Keratinocyte (primary cell): ENCODE data around the gene ABTB1. TPM values are rescaled to one million over a fixed set of nuclear protein-coding genes. Genes with fewer than 3 reads are reported as not detected.

Experiments used
- DNase-seq: peaks from one replicate; pipeline ENCODE4 v3.0.0-alpha.2; 2011; ENCODE audit warnings: low read depth, missing footprints, low spot score
- FAIRE-seq: peaks from 2 replicates; lab custom pipeline; 2011; peaks lifted over from hg19 to GRCh38; lab: Jason Lieb, UNC
- H2AFZ ChIP-seq: 2 replicates; pipeline ENCODE4 v1.6.0; 2012; ENCODE audit warnings: low read length, control low read depth, inconsistent platforms; ENCODE audit not compliant: control insufficient read depth
- H3K27ac ChIP-seq: 2 replicates; pipeline ENCODE4 v1.5.1; 2011; ENCODE audit warnings: low read length; ENCODE audit not compliant: control insufficient read depth, insufficient read depth
- H3K27me3 ChIP-seq: 3 replicates; pipeline ENCODE4 v1.6.0; 2011; ENCODE audit warnings: low read length; ENCODE audit not compliant: control insufficient read depth, insufficient read depth; ENCODE audit errors: extremely low read depth
- H3K36me3 ChIP-seq, 2 experiments: 2 replicates in 1 of 2; 3 replicates in 1 of 2; pipeline ENCODE4 v1.5.1; 2011; ENCODE audit warnings: low read length in 2 of 2, mild to moderate bottlenecking in 1 of 2; ENCODE audit not compliant: control insufficient read depth in 2 of 2, insufficient read depth in 2 of 2; ENCODE audit errors: extremely low read depth in 1 of 2
- H3K4me1 ChIP-seq: 3 replicates; pipeline ENCODE4 v1.5.1; 2011; ENCODE audit warnings: low read length; ENCODE audit not compliant: control insufficient read depth, insufficient read depth; ENCODE audit errors: extremely low read depth
- H3K4me2 ChIP-seq: 3 replicates; pipeline ENCODE4 v1.6.0; 2011; ENCODE audit warnings: low read depth, low read length; ENCODE audit not compliant: control insufficient read depth, insufficient read depth; ENCODE audit errors: extremely low read depth
- H3K4me3 ChIP-seq, 3 experiments: fragments of 200-600 bp in 1 of 3; sonication (generic) in 1 of 3; 2 replicates in 2 of 3; 3 replicates in 1 of 3; pipeline ENCODE4 v1.5.1; 2011 to 2016; ENCODE audit warnings: low read length in 3 of 3, mild to moderate bottlenecking in 3 of 3, control low read depth in 2 of 3, inconsistent platforms in 1 of 3, low read depth in 1 of 3, mixed read lengths in 1 of 3, mixed run types in 1 of 3, moderate library complexity in 1 of 3; ENCODE audit not compliant: control insufficient read depth in 2 of 3, insufficient read depth in 2 of 3; ENCODE audit errors: extremely low read depth in 1 of 3
- H3K79me2 ChIP-seq: 2 replicates; pipeline ENCODE4 v1.6.0; 2012; ENCODE audit warnings: low read length; ENCODE audit not compliant: control insufficient read depth, insufficient read depth
- H3K9ac ChIP-seq: 3 replicates; pipeline ENCODE4 v1.6.0; 2011; ENCODE audit warnings: low read length; ENCODE audit not compliant: control insufficient read depth, insufficient read depth; ENCODE audit errors: extremely low read depth
- H3K9me1 ChIP-seq: 3 replicates; pipeline ENCODE4 v1.6.0; 2011; ENCODE audit warnings: low read length; ENCODE audit not compliant: control insufficient read depth, insufficient read depth; ENCODE audit errors: extremely low read depth
- H3K9me3 ChIP-seq: 2 replicates; pipeline ENCODE4 v1.5.1; 2012; ENCODE audit warnings: low read depth, low read length; ENCODE audit not compliant: control insufficient read depth
- H4K20me1 ChIP-seq: 3 replicates; pipeline ENCODE4 v1.6.0; 2011; ENCODE audit warnings: low read length; ENCODE audit not compliant: control insufficient read depth, insufficient read depth; ENCODE audit errors: extremely low read depth
- CTCF ChIP-seq, 3 experiments: IDR thresholded peaks in 1 of 3; conservative IDR thresholded peaks in 1 of 3; optimal IDR thresholded peaks in 1 of 3; 2 replicates in 2 of 3; 3 replicates in 1 of 3; pipeline versions ENCODE3 to v1.5.1; 2011; ENCODE audit warnings: low read length in 3 of 3, mild to moderate bottlenecking in 3 of 3, moderate library complexity in 2 of 3, control low read depth in 1 of 3, inconsistent platforms in 1 of 3; ENCODE audit not compliant: insufficient read depth in 2 of 3; ENCODE audit errors: extremely low read depth in 1 of 3
- EZH2 ChIP-seq: IDR thresholded peaks from one replicate; pipeline ENCODE4 v1.6.1; 2012; ENCODE audit warnings: inconsistent platforms, mild to moderate bottlenecking, low read length, moderate library complexity
- dilution Hi-C: fragments of 300-500 bp; cut with MboI; formaldehyde crosslinking; loops from one replicate; pipeline ENCODE4 v1.7.0; 2020; ENCODE audit warnings: low sequenced_read_pairs; ENCODE audit not compliant: extremely low pct_ligation_motif_present
- polyA plus RNA-seq, 5 experiments: library from polyadenylated mRNA; depleted of rRNA in 3 of 5; stranded (reverse) in 3 of 5; stranded (forward) in 1 of 5; unstranded in 1 of 5; fragments of >200 nt; gene quantifications; 1 replicate in 1 of 5; 2 replicates in 3 of 5; 3 replicates in 1 of 5; pipeline versions ENCODE4 v1.2.1 to v1.2.3, GENCODE V29; 2011 to 2012; ENCODE audit warnings: missing spikeins in 2 of 5, low read depth in 1 of 5, low replicate concordance in 1 of 5

ABTB1 gene
- polyA plus RNA-seq, 1 donor (not counting 4 experiments of a cell fraction or from before 2014, with no cell fraction given) = 11.6 TPM

GRCh38 chr3:127628788-127629466 lies 43.8 kb upstream of the ABTB1 start, which contains the start of gene PODXL2:
PODXL2 (plus strand) TSS chr3:127629185; CDS start chr3:127629220, 35 bp downstream.
- peak within 1 kb of the TSS; percentile 74 for H3K4me2 ChIP-seq
- H3K27me3 ChIP-seq = peaks cover 29% of the 10 kb centered on the region
- H3K9ac ChIP-seq = no peak within 1 kb of the TSS
- H3K4me3 ChIP-seq = peak within 1 kb of the TSS; percentile 29 to 55 (median 38)
- no peak for TF ChIP-seq EZH2
- no peak for TF ChIP-seq CTCF (optimal IDR thresholded peaks at IDR 0.05 in 1 of 3, IDR thresholded peaks at IDR 0.05 in 1 of 3, conservative IDR thresholded peaks at IDR 0.05 in 1 of 3; ENCODE audit: extremely low read depth in 1 of 3, insufficient read depth in 2 of 3, low read length in 3 of 3)
- H3K9me3 ChIP-seq = no peaks in the 10 kb centered on the region
- H2AFZ ChIP-seq = no peak within 1 kb of the TSS
- no peaks in the 10 kb centered on the region for H3K79me2 ChIP-seq
- H3K9me1 ChIP-seq = no peaks in the 10 kb centered on the region
- DNase-seq (no peak), FAIRE-seq (no peak)
- no peak within 1 kb of the TSS for H3K27ac ChIP-seq
- no peaks in the 10 kb centered on the region for H4K20me1 ChIP-seq
- dilution Hi-C loops = no loop called here
- no peaks in the 10 kb centered on the region for H3K36me3 ChIP-seq
- peaks cover 6% of the 10 kb centered on the region for H3K4me1 ChIP-seq

GRCh38 chr3:127629467-127630403 lies 43.0 kb upstream of the ABTB1 start:
- H3K9me3 ChIP-seq = no peaks in the 10 kb centered on the region
- H3K4me1 ChIP-seq = peaks cover 6% of the 10 kb centered on the region
- H3K4me2 ChIP-seq = peak overlapping the region; percentile 74
- FAIRE-seq (no peak), DNase-seq (no peak)
- no peak overlapping the region for H3K27ac ChIP-seq
- peaks cover 29% of the 10 kb centered on the region for H3K27me3 ChIP-seq
- dilution Hi-C loops = no loop called here
- H2AFZ ChIP-seq = no peak overlapping the region
- H3K9ac ChIP-seq = no peak overlapping the region
- H3K4me3 ChIP-seq = peak overlapping the region; percentile 29 to 55 (median 38)
- TF ChIP-seq CTCF (optimal IDR thresholded peaks at IDR 0.05 in 1 of 3, IDR thresholded peaks at IDR 0.05 in 1 of 3, conservative IDR thresholded peaks at IDR 0.05 in 1 of 3; ENCODE audit: extremely low read depth in 1 of 3, insufficient read depth in 2 of 3, low read length in 3 of 3) (no peak), EZH2 (peak; percentile 87)
- no peaks in the 10 kb centered on the region for H3K9me1 ChIP-seq
- H3K36me3 ChIP-seq = no peaks in the 10 kb centered on the region
- H4K20me1 ChIP-seq = no peaks in the 10 kb centered on the region
- H3K79me2 ChIP-seq = no peaks in the 10 kb centered on the region
